ENCODE data around the gene SH3GL2.

The SH3GL2 gene

GRCh38 chr9:17669206-17669605, 90.3 kb downstream of the SH3GL2 start:
- no peak for DNase-seq

GRCh38 chr9:17682684-17683083, 103.8 kb downstream of the SH3GL2 start:
- no peak for DNase-seq

GRCh38 chr9:17688834-17689233, 110.0 kb downstream of the SH3GL2 start:
- DNase-seq: no peak

GRCh38 chr9:17694336-17694735, 115.5 kb downstream of the SH3GL2 start:
- DNase-seq: no peak

GRCh38 chr9:17695482-17695881, 116.6 kb downstream of the SH3GL2 start:
- DNase-seq: no peak

GRCh38 chr9:17699615-17700330, 120.9 kb downstream of the SH3GL2 start:
- DNase-seq: no peak

- no peak for DNase-seq
Measured at GRCh38 chr9:17706347-17706746, 127.5 kb downstream of the SH3GL2 start.

GRCh38 chr9:17719053-17719452, 140.2 kb downstream of the SH3GL2 start:
- no peak for DNase-seq

GRCh38 chr9:17721954-17722353, 143.1 kb downstream of the SH3GL2 start:
- no peak for DNase-seq

GRCh38 chr9:17723656-17724055, 144.8 kb downstream of the SH3GL2 start:
- DNase-seq: no peak

GRCh38 chr9:17725399-17726010, 146.6 kb downstream of the SH3GL2 start:
- DNase-seq: no peak

GRCh38 chr9:17726298-17726697, 147.4 kb downstream of the SH3GL2 start:
- DNase-seq: no peak

- DNase-seq: no peak
Measured at GRCh38 chr9:17730899-17731298, 152.0 kb downstream of the SH3GL2 start.

- no peak for DNase-seq
Measured at GRCh38 chr9:17731308-17731707, 152.4 kb downstream of the SH3GL2 start.

GRCh38 chr9:17734674-17735073, 155.8 kb downstream of the SH3GL2 start:
- DNase-seq: no peak

GRCh38 chr9:17735859-17736258, 157.0 kb downstream of the SH3GL2 start:
- no peak for DNase-seq

- no peak for DNase-seq
Measured at GRCh38 chr9:17739022-17739421, 160.2 kb downstream of the SH3GL2 start.

GRCh38 chr9:17739736-17740135, 160.9 kb downstream of the SH3GL2 start:
- DNase-seq: no peak

GRCh38 chr9:17742067-17742466, 163.2 kb downstream of the SH3GL2 start:
- no peak for DNase-seq

- DNase-seq: no peak
Measured at GRCh38 chr9:17744786-17745185, 165.9 kb downstream of the SH3GL2 start.

GRCh38 chr9:17750269-17750668, 171.4 kb downstream of the SH3GL2 start:
- no peak for DNase-seq

GRCh38 chr9:17751486-17751885, 172.6 kb downstream of the SH3GL2 start:
- no peak for DNase-seq

GRCh38 chr9:17752021-17752420, 173.2 kb downstream of the SH3GL2 start:
- DNase-seq: no peak

GRCh38 chr9:17757816-17758215, 178.9 kb downstream of the SH3GL2 start:
- DNase-seq: no peak

- no peak for DNase-seq
Measured at GRCh38 chr9:17760250-17760649, 181.4 kb downstream of the SH3GL2 start.
